GM12874 (cell line): ENCODE measurements around the gene CENPA.

Source experiments
- CTCF ChIP-seq: IDR thresholded peaks from 2 replicates; pipeline ENCODE4 v1.5.1; 2011; ENCODE audit warnings: low read depth, mild to moderate bottlenecking, control low read depth, low read length, moderate library complexity; ENCODE audit not compliant: insufficient read depth

Gene CENPA

GRCh38 chr2:26756337-26756736, 29.5 kb upstream of the CENPA start:
- no peak for TF ChIP-seq CTCF

GRCh38 chr2:26757873-26758789, 27.7 kb upstream of the CENPA start:
- no peak for TF ChIP-seq CTCF

GRCh38 chr2:26758790-26759321, 27.0 kb upstream of the CENPA start:
- TF ChIP-seq CTCF = no peak

- TF ChIP-seq CTCF = no peak
Measured at GRCh38 chr2:26759845-26760244, 26.0 kb upstream of the CENPA start.

- no peak for TF ChIP-seq CTCF
Measured at GRCh38 chr2:26763019-26763418, 22.8 kb upstream of the CENPA start.

- no peak for TF ChIP-seq CTCF
Measured at GRCh38 chr2:26764078-26764887, 21.6 kb upstream of the CENPA start, which contains the start of gene SLC35F6. Gene SLC35F6, plus strand, starts transcription at chr2:26764284. Its CDS starts 66 bp downstream, at chr2:26764350.

- no peak for TF ChIP-seq CTCF
Measured at GRCh38 chr2:26764906-26765305, 20.9 kb upstream of the CENPA start.
